Left ventricle myocardium superior (tissue), 1 donor: ENCODE results near the gene CDH15. TPM values are rescaled to one million over a fixed set of nuclear protein-coding genes. Genes with fewer than 3 reads are reported as not detected.

Experiments used
- ATAC-seq: fragments of 200-7000 bp; cut with Tn5 transposase; one replicate; pipeline ENCODE4 v1.9.1; 2020; ENCODE audit warnings: mild to moderate bottlenecking, moderate library complexity
- DNase-seq: peaks from one replicate; pipeline ENCODE4 v3.0.0-alpha.2; 2020
- intact Hi-C: fragments of 100-400 bp; cut with micrococcal nuclease; formaldehyde crosslinking; loops from one replicate; pipeline ENCODE4 v1.11.0; 2022
- total RNA-seq: library from RNA; stranded (reverse); fragmentation: NEBNext Ultra II Directional; extraction: Animal tissue kit (Norgen Biotek cat#: 25700); gene quantifications from one replicate; pipeline ENCODE4 v1.2.1, GENCODE V29; 2021
- donor health status: DM: no; HTN: yes; CAD: no; lungs with severe emphysema.

The CDH15 gene
- total RNA-seq, 1 donor from 2014 or later, result not detected

DNA sequence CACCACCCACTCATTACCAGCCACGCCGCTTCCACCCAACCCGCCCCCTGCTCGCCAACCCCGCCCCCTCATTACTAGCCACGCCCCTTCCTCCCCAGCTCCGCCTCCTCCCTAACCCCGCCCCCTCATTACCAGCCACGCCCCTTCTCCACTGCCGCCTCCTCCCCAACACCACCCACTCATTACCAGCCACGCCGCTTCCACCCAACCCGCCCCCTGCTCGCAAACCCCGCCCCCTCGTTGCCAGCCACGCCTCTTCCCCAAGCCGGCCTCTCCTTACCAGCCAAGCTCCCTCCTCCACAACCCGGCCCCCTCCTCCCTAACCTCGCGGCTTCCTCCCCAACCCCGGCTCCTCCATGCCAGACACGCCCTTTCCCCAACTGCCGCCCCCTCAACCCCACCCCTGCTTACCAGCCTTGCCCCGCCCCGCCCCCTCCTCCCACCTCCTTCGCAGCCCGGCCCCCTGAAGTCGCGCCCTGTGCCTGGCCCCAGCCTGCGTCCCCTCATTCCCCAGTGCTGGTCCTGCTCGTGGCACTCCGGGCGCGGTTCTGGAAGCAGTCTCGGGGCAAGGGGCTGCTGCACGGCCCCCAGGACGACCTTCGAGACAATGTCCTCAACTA is 21.5 kb downstream of the CDH15 start:
- peak; percentile 62 for DNase-seq
- ATAC-seq, result peak; percentile 38
- intact Hi-C loops, result no loop called here

DNA sequence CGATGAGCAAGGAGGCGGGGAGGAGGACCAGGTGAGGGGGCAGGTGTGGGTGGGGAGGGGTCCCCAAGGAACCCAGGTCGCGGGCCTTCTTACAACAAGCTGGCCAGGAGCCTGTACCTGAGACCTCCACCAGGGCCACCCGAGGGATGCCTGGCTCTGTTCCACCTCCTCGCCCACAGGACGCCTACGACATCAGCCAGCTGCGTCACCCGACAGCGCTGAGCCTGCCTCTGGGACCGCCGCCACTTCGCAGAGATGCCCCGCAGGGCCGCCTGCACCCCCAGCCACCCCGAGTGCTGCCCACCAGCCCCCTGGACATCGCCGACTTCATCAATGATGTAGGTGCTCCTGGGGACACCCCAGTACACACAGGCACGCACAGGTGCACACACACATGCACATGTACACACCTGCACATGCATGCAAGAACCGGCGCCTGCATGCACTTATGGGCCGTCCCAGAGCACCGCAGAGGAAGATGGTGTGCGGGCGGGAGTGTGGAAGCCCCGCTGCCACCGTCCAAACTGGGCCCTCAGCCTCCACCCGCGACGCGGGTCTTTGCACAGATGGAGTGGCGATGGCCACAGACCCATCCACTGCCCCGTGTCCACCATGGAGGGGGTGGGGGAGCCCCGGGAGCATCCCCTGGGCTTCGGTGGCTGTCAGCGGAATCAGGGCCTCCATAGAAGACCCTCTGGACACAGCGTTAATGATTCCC is 22.2 kb downstream of the CDH15 start:
- no peak for ATAC-seq
- no peak for DNase-seq
- intact Hi-C loops, result no loop called here

DNA sequence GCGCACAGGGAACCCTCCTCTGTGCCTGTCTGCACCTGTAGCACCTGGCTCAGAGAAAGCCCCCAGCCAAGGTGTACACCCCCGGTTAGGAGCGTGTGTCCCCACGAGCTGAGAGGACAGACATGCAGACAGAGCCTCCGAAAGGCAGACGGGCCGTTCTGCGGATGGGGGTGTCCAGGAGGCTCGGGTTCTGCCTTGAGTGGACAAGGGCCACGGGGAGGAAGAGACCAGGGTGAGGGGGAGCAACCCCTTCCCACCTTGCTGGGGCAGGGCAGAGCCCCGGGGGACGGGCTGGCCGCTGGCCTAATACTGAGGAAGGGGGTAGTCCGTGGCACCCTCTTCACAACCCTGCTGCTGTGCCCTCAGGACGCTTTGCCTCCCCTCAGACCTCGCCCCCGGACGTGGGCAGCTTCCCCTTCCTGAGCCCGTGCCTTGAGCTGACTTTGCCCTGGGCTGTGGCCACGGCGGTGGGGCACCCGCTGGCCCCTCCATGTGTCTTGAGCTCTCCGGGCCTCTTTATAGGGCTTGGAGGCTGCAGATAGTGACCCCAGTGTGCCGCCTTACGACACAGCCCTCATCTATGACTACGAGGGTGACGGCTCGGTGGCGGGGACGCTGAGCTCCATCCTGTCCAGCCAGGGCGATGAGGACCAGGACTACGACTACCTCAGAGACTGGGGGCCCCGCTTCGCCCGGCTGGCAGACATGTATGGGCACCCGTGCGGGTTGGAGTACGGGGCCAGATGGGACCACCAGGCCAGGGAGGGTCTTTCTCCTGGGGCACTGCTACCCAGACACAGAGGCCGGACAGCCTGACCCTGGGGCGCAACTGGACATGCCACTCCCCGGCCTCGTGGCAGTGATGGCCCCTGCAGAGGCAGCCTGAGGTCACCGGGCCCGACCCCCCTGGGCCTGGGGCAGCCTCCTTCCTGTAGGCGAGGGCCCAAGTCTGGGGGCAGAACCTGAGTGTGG is 23.1 kb downstream of the CDH15 start:
- ATAC-seq (no peak), DNase-seq (no peak)
- intact Hi-C loops, result no loop called here

DNA sequence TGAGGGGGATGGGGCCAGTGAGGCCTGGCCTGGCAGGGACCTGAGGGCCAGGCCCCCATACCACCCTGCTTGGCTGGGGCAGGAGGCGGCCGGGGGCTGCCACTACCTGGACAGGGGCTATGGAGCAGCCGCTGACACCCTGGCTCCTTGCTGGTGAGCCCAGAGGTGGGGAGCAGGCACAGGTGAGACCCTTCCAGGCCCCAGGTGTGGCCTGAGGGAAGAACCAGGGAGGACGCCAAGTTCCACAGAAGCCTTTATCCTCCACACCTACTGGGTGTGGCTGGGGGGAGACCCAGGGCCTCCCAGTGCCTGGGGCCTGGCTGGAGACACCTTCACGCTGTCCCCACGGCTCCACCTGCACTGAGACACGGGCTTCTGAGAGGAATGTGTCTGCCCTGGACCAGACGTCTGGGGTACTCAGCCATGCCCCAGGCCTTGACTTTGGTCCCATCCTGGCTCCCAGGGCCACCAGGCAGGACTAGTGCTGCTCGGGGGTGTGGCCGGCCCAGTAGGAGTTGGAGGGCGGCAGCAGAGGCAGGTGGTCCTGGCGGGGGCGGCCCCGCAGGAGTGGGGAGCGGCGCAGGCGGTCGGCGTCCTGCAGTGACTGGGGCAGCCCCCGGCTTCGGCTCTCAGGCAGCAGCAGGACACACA is 24.1 kb downstream of the CDH15 start:
- DNase-seq (no peak), ATAC-seq (no peak)
- intact Hi-C loops, result no loop called here

DNA sequence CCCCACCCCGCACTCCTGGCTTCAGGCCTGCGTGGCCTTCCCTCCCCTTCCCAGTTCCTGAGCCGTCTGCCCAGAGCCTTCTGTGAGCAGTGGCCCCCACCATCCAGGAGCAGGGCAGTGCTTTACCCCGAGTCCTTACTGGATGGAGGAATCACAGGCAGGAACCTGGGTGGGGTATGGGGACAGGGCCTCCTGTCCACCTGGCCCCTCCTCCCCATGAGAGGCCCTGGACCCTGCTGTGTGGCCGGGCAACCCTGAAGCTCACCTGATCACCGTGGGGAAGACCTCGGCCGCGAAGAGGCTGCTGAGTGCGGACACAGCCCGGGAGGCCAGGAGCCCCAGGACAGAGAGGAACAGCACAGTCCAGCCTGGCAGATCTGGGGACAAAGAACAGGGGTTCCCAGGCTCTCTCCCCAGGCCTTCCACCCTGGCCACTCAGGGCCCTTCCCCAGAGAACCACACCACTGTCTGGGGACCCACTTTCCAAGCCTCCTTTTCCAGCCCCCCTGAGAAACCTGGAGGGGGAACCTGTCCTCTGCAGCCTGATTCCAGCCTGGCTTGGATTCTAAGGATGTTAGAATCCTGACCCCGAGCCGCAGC is 25.6 kb downstream of the CDH15 start:
- no peak for ATAC-seq
- DNase-seq, result no peak
- intact Hi-C loops, result no loop called here

DNA sequence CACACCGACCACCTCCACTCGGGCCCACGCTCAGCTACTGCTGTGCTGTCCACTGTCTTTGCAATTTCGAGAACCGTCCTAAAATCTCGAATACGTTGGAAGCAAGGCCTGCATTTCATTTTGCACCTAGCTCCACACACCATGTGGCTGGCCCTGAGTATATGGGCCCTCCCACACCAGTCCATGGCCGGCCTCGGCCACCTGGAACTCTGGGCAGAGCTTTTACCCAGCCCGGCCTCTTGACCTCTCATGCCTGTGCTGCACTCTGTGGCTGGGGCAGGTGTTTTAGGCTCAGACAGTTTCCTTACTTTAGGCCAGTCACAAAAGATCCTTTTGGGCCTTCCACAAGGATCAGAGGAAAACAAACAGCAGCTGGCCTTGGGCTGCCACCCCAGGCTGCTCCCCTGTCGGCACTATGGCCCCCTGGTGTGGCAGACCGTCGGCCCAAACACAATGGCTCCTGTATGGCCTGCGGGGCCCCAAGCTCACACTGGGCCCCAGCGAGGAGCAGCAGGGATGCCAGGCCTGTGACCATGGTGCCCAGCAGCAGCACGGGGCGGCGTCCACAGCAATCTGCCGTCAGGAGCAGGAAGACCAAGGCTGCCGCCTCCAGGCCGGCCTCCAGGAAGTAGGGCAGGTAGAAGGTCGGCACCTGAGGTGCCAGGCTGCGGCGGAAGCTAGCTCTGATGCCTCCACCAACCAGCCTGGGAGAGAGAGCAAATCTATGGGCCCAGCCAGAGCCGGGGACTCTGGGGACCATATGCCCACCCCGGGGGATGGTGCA is 26.3 kb downstream of the CDH15 start:
- ATAC-seq, result no peak
- intact Hi-C loops, result no loop called here
- no peak for DNase-seq

DNA sequence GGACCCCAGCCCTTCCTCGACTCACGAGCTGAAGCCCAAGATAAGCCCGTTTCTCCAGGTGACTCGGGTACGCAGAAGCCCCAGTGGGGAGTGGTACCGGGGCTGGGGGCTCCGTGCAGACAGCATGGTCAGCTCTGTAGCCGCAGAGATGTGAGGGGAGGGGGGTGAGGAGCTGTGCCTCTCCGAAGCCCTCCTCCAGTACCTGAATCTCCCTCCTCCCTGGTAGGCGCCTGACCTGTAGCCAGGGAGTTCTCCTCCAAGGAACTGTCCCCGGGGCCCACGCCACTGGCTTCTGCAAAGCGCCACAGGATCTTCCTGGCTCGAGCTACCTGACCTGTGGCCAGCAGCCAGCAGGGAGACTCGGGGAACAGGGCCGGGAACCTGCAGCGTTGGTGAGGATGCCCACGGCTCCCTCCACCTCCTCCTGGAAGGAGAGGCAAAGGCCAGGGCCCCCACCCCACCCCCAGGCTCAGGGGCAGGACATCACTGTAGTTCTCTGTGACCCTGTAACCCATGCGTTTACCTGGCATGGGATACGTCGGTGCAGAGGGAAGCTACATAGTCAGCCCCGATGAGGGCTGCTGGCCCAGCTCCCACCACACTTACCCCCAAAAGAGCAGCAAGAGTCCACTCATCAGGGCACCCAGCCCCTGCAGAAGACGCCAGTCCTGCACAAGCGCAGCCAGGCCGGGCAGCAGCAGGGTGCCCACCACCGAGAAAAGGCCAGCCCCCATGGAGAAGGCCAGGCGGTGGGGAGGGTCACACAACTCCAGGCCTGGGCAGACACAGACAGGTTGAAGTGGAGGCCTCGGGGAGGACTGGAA is 27.1 kb downstream of the CDH15 start:
- intact Hi-C loops, result no loop called here
- no peak for DNase-seq
- ATAC-seq, result no peak

DNA sequence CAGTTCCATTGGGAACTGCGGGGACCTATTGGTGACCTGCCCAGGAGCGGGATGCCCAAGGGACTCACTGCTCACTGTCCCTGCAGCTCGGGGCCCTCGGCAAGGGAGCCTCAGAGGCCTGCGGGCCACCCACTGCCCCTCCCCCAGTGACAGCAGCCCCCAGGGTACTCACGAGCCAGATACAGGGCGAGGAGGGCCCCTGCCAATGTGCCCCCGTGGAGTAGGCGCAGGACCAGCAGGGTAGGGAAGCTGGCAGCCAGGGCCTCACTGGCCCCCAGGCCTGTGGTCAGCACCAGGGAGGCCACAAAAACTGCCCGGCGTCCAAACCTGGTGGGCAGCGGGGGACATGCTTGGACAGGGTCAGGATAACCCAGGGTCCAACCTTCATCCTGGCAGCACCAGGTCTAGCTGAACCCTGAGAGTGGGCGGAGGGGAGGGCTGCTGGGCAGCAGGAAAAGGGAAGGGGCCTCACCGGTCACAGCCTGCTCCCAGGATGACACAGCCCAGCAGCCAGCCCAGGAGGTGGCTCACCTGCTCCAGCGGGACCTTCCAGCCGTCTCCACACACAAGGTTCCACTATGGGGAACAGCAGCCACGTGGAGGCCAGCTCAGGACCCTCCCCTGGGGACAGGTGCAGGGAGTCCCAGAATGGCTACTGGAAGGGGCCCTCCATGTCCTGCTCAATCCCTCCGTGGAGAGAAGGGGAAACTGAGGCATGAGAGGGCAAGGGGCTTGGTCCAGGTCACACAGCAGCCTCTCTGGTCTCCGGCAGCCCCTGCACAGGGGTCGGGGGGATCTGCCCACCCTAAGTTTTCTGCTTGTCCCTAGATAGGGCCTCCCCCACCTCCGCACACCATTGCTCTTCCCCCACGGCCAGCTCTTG is 27.9 kb downstream of the CDH15 start:
- ATAC-seq, result no peak
- DNase-seq, result no peak
- intact Hi-C loops, result no loop called here

DNA sequence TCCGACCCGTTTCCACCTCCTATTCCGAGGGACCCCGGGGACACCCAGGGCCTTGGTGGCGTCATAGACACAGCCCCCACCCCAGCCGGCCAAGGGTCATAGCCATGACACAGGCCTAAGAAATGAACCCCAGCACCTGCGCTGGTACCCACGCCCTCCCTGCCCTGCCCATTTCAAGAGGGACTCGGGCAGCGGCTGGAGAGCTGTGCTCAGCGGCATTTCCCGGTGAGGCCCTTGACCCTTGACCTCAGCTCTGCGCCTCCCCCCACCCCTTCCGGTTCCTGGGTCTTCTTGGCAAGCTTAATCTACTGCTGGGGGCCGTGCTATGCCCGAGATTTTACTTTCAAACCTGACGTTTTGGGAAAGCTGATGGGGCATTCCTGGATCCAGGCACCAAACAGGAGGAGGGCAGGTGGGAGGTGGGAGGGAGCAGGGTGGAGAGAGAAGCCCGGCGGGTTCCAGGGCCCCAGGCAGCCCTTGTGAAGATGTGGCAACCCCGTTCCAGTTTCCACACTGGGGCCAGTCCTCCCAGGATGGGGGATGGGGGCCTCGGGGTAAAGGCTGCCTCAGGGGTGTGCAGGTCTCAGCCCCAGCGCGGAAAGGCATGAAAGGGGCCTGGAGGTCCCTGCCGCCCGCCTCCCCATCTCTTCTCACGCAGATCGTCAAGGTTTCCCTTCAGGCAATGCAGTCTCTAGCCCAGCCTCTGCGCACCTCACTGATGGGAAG is 28.7 kb downstream of the CDH15 start, which contains the start of gene SLC22A31:
SLC22A31 (minus strand) TSS at position 414 of the 726 bp plus-strand sequence; CDS start at position 378, 36 bp downstream.
- intact Hi-C loops, result no loop called here
- DNase-seq, result no peak
- ATAC-seq, result no peak

DNA sequence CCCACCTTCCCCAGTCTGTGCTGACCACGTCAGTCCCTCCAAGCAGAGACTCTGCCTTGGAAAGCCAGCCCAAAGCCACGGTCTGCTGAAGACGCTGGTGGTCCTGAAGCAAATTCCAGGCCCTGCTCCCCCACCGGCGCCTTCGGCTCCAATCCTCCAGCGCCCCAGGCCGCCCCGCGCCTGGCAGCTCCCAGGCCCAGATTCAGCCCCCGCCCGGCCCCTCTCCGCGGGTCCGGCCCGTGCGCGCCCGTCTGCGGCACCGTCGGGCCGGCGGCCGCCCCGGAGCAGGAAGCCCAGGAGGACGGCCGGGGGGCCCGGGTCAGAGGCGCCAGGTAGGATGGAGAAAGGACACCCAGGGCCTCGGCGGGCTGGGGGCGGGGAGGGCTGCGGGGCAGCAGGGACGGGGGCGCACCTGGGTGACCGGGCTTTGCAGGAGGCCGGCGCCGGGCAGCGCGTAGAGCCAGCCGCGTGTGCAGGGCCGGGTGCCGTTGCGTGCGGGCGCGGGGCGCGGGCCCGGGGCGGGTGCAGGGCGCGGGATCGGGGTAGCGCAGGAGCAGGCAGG is 29.4 kb downstream of the CDH15 start:
- no peak for DNase-seq
- no peak for ATAC-seq
- intact Hi-C loops, result no loop called here

DNA sequence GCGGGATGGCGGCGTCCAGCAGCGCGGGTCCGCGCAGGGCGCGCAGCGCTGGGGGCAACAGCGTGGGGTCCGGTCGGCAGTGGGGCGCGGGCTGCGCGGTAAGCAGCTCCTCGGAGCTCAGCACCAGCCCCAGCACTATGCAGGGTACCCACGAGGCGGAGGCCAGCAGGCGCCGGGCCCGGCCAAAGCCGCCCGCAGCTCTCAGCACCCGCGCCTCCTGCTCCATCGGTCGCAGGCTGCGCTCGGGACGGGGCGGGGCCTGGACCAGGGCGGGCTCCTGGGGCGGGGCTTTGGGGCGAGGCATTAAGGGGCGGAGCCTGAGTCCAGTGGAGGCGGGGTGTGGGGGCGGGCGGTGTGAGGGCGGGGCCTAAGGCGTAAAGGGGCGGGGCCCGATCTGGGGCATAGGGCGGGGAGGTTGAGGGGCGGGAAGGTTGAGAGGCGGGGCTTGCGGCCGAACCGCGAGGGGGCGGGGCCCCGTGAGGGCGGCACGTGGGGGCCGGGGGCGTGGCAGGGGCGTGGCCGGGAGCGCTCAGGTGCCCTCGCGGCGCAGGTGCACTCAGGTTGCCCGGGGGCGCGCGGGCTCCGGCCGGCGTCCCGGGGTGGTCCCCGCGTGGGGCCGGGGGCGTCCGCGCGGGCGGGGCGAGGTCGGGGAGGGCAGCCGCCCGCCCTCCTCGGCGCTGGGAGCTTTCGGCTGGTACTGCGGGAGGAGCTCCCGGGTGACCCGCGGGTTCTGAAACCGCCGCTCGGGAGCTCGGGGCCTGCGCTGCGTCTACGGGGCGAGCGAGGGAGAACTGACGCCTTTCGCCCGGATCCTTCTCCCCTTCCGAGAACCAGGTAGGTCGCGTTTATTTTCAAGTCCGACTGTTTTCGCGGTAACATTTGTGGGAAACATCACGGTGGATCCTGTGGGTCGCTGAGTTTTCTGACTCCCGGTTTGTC is 30.2 kb downstream of the CDH15 start:
- intact Hi-C loops, result no loop called here
- ATAC-seq, result peak; percentile 90
- DNase-seq, result peak; percentile 78

DNA sequence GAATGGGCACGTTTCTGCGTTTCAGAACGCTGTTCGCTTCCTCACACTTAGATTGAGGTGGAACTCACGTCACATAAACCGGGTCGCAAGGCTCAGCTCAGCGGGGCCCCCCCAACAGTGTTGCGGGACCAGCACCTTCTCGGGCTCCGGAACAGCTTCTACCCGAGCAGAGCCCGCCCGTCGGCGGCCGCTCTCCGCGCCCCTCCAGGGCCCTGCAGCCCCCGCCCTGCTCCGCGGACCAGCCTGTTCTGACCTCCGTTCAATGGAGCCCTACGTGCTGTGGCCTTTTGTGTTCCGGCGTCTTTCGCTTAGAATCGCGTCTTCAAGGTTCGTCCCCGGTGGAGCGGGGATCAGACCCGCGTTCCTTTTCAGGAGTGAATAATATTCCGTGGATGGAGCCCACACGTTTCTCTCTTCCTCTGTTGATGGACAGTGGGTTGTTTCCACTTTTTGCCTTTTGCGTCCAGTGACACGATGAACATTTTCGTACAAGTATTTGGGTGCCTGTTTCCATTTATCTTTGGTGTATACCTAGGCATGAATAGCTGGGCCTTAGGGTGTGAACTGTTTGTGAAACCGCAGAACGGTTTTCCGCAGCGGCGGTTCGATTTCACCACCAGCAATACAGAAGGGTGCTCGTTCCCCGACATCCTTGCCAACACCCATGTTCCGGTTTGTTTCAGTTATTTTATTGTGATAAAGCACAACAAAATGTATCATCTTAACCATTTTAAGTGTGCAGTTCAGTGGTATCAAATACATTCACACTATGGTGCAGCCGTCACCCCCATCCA is 31.1 kb downstream of the CDH15 start:
- intact Hi-C loops, result no loop called here
- DNase-seq, result no peak
- no peak for ATAC-seq

DNA sequence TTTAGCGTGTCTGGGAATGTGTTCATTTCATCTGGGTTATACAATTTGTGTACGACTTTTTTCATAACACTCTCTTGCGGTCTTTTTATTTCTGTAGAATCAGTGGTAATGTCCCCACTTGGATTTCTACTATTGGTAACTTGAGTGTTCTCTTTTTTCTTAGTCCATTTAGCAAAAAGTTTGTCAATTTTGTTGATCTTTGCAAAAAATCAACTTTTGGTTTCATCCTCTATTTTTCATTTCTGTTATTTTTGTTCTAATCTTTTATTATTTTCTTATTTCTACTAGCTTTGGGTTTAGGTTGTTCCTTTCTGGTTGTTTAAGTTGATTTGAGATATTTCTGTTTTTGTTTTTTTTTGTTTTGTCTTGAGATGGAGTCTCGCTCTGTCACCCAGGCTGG is 36.4 kb downstream of the CDH15 start:
- no peak for ATAC-seq
- DNase-seq, result no peak
- intact Hi-C loops, result no loop called here
